ENCODE results near the gene SNX5.

SNX5 gene

GRCh38 chr20:17897566-17898307 lies 70.9 kb downstream of the SNX5 start:
- Histone ChIP-seq H3K4me3 (no peak overlapping the region), H3K27ac (no peak overlapping the region)

GRCh38 chr20:17896771-17897369 lies 71.7 kb downstream of the SNX5 start:
- H3K4me3 ChIP-seq = no peak overlapping the region
- H3K27ac ChIP-seq = peak overlapping the region in 3 of 21 experiments; percentile 66 to 80 (median 70)

GRCh38 chr20:17896193-17896723 lies 72.3 kb downstream of the SNX5 start:
- Histone ChIP-seq H3K4me3 (peak overlapping the region in 2 of 7 experiments; percentile 25), H3K27ac (peak overlapping the region in 15 of 21 experiments; percentile 11 to 80 (median 66))

- Histone ChIP-seq H3K4me3 (peak overlapping the region; percentile 11 to 33 (median 25)), H3K27ac (peak overlapping the region in 19 of 21 experiments; percentile 15 to 80 (median 66))
Observed at GRCh38 chr20:17895641-17896171, 72.9 kb downstream of the SNX5 start.

GRCh38 chr20:17893445-17893844 lies 75.1 kb downstream of the SNX5 start:
- no peak overlapping the region for H3K27ac ChIP-seq
- no peak overlapping the region for H3K4me3 ChIP-seq

GRCh38 chr20:17892189-17892938 lies 76.2 kb downstream of the SNX5 start:
- Histone ChIP-seq H3K4me3 (no peak overlapping the region), H3K27ac (no peak overlapping the region)

Data from skin epidermis (tissue), 12 donors.